Measurements from ENCODE around the gene KCMF1. TPM values are rescaled to one million over a fixed set of nuclear protein-coding genes. Genes with fewer than 3 reads are reported as not detected.
A peak's percentile ranks its signal among the peaks of the same experiment; 100 is the strongest.

KCMF1 gene
- total and polyA plus RNA-seq, 7 donors, result 35.7 to 73.1 (median 44.6) TPM

DNA sequence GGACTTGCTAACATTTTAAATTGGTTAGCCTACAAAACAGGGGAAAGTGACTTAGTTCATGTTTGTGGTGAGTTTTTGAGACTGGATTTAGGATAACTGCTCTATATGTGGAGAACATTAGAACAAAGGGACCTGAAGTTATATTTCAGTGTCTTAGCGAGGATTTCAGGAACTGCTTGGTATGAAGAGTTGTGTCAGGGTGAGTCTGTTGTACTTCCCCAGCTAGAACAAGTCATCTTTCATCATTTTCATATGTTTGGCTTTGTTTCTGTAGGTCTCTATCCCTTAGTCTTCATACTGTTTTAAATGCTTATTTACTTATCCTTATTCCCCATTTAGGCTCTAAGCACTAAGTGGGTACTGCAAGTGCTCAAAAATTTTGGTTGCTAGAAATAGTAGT, 41.9 kb downstream of the KCMF1 start:
- intact Hi-C loops (cut with DNase I), result no loop called here
- H3K27me3 ChIP-seq, result no peaks in the 10 kb centered on the region
- H3K27ac ChIP-seq, result no peak overlapping the region
- H3K36me3 ChIP-seq, result no peaks in the 10 kb centered on the region
- TF ChIP-seq CTCF (IDR thresholded peaks at IDR 0.05) (no peak), POLR2AphosphoS5 (IDR thresholded peaks at IDR 0.05) (no peak), POLR2A (IDR thresholded peaks at IDR 0.05) (no peak), EP300 (IDR thresholded peaks at IDR 0.05) (no peak)
- no peaks in the 10 kb centered on the region for H3K9me3 ChIP-seq
- no peak for DNase-seq
- no peak overlapping the region for H3K4me3 ChIP-seq
- H3K4me1 ChIP-seq, result peaks cover 0 to 67% (median 53%) of the 10 kb centered on the region in 4 donors
- WGBS, 2 donors, result 86 to 89% methylated on average over 1 of the region's 1 CpG

DNA sequence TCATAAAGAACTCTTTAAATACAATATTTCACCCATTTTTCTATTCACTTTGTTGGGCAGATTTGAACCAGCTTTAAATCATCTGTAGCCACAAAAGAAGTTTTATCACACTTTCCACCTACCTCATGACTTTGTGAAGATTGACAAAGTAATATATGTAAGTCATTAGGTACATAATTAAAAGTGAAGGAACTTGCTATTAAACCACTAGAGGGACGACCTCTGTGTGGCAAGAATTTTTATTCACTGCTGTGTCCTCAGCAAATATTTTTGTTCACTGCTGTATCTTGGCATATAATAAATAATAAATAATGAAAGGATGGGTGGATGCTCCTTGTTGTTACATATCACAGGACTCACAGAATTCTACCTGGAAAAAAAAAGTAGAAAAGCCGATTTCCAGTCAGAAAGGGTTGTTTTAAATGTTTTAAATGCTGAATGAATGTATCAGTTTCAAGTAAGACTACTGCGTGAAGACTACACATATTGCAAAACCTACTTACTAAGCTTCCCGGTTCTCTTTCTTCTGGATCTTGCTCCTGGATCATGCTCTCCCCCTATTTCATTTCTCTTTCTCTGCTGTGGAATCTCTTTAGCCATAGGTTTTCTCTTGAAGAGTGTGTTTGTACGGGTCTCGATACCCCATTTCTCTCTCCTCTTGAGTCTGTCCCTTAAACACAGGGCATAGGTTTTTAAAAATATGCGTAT, 44.8 kb downstream of the KCMF1 start:
- TF ChIP-seq EP300 (IDR thresholded peaks at IDR 0.05), result no peak
- TF ChIP-seq POLR2AphosphoS5 (IDR thresholded peaks at IDR 0.05), result no peak
- peak in 1 of 4 experiments; percentile 26 for TF ChIP-seq CTCF (IDR thresholded peaks at IDR 0.05)
- TF ChIP-seq POLR2A (IDR thresholded peaks at IDR 0.05), result no peak

DNA sequence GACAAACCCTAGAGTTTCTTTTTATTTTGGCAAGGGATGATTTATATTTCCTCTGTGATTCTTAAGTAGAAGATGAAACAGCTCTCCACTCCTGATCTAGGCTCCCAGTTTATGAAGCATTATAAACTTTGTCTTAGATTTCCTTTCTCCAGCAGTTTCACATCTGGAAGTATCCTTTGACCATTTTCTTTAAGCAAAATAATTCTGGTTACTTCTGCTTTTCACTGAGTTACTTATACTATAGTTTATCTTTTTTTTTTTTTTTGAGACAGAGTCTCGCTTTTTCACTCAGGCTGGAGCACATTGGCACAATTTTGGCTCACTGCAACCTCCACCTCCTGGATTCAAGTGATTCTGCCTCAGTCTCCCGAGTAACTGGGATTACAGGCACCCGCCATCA, 45.5 kb downstream of the KCMF1 start:
- Histone ChIP-seq H3K36me3 (no peaks in the 10 kb centered on the region), H3K27me3 (no peaks in the 10 kb centered on the region), H3K4me1 (peaks cover 0 to 63% (median 50%) of the 10 kb centered on the region in 4 donors), H3K9me3 (no peaks in the 10 kb centered on the region), H3K4me3 (no peak overlapping the region), H3K27ac (peak overlapping the region in 3 of 4 donors; percentile 50 to 60 (median 51))
- intact Hi-C loops (cut with DNase I), result no loop called here
- DNase-seq, result no peak
- WGBS, 2 donors, result 83 to 87% methylated on average over 3 of the region's 3 CpGs
- no peak for TF ChIP-seq POLR2AphosphoS5 (IDR thresholded peaks at IDR 0.05)
- TF ChIP-seq EP300 (IDR thresholded peaks at IDR 0.05), result no peak

More for the DNA sequence above, 44.8 kb downstream of the KCMF1 start:
- H3K36me3 ChIP-seq, result no peaks in the 10 kb centered on the region
- H3K9me3 ChIP-seq, result no peaks in the 10 kb centered on the region
- H3K4me1 ChIP-seq, result peaks cover 0 to 65% (median 54%) of the 10 kb centered on the region in 4 donors
- no peak for DNase-seq
- no peak overlapping the region for H3K4me3 ChIP-seq
- no peaks in the 10 kb centered on the region for H3K27me3 ChIP-seq
- intact Hi-C loops (cut with DNase I), result no loop called here
- peak overlapping the region in 3 of 4 donors; percentile 50 to 60 (median 51) for H3K27ac ChIP-seq
- WGBS, 2 donors, result 57 to 67% methylated on average over 7 of the region's 7 CpGs

DNA sequence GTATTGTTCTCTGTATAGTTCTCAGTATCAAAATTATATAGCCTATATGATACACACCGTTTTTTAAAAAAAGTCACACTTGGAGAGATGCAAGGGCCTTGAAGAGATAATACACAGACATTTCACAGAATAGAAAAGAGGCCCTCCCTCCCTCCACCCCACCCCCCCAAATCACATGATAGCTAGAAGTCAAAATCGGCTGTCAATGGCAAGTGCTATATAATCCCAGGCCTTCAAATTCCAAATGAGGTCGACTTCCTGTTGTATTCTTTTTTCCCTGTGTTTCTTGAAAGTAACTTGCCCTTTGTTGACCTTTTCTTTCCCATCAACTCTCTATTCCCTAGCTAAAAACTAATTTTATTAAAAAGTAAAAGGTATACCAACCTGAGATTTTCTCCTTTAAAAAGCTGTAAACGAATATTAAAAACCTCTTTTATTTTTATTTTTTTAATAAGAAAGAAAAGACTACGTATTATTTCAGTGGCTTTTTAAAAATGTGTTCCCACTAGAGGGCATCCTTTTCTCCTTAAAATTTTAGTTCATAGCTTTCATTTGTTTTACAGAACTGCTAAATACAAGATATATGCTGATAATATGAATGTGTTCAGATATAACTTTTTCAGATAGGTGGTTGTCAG, 46.6 kb downstream of the KCMF1 start:
- Histone ChIP-seq H3K27ac (no peak overlapping the region), H3K36me3 (no peaks in the 10 kb centered on the region), H3K4me1 (peaks cover 0 to 54% (median 45%) of the 10 kb centered on the region in 4 donors), H3K27me3 (no peaks in the 10 kb centered on the region), H3K9me3 (no peaks in the 10 kb centered on the region), H3K4me3 (no peak overlapping the region)
- DNase-seq, result no peak
- intact Hi-C loops (cut with DNase I), result no loop called here
- WGBS, 2 donors, result 12 to 29% methylated on average over 5 of the region's 5 CpGs
- TF ChIP-seq POLR2A (IDR thresholded peaks at IDR 0.05) (no peak), CTCF (IDR thresholded peaks at IDR 0.05) (peak in 2 of 4 experiments; percentile 13 to 34)

GRCh38 chr2:85018049-85018447, 47.1 kb downstream of the KCMF1 start:
- no peak for TF ChIP-seq EP300 (IDR thresholded peaks at IDR 0.05)
- no peaks in the 10 kb centered on the region for H3K27me3 ChIP-seq
- 73 to 85% methylated on average over 8 of the region's 8 CpGs for WGBS, 2 donors
- H3K27ac ChIP-seq, result no peak overlapping the region
- peaks cover 0 to 48% (median 43%) of the 10 kb centered on the region in 4 donors for H3K4me1 ChIP-seq
- H3K36me3 ChIP-seq, result no peaks in the 10 kb centered on the region
- no peak for DNase-seq
- intact Hi-C loops (cut with DNase I), result no loop called here
- H3K4me3 ChIP-seq, result no peak overlapping the region
- H3K9me3 ChIP-seq, result no peaks in the 10 kb centered on the region

Data from sigmoid colon (tissue), 7 donors.